AG04450 (cell line): Measurements from ENCODE around the gene PXDN. TPM values are rescaled to one million over a fixed set of nuclear protein-coding genes. Genes with fewer than 3 reads are reported as not detected.

ENCODE experiments used
- CTCF ChIA-PET: fragments of 300-600, 350-600 bp; formaldehyde crosslinking; extraction: SDS; loops from one replicate; lab custom pipeline; 2022; ENCODE audit warnings: antibody characterized with exemption, inconsistent platforms; lab: Charles Lee
- POLR2A ChIA-PET: fragments of 350-600 bp; formaldehyde crosslinking; extraction: SDS; loops from one replicate; lab custom pipeline; 2021; ENCODE audit warnings: antibody characterized with exemption, inconsistent platforms; lab: Yijun Ruan, JAX
- DNase-seq: peaks from one replicate; pipeline ENCODE4 v3.0.0-alpha.2; 2011; ENCODE audit warnings: low read depth, low spot score
- H3K27ac ChIP-seq: one replicate; pipeline ENCODE4 v1.5.1; 2012; ENCODE audit warnings: low read depth, low read length, control low read depth
- H3K27me3 ChIP-seq: one replicate; pipeline ENCODE4 v1.6.0; 2012; ENCODE audit warnings: low read length; ENCODE audit not compliant: control insufficient read depth, insufficient read depth
- H3K4me3 ChIP-seq: 2 replicates; pipeline ENCODE4 v1.5.1; 2011; ENCODE audit warnings: mild to moderate bottlenecking, low read depth, low read length, control low read depth
- H3K9me3 ChIP-seq: 2 replicates; pipeline ENCODE4 v1.5.1; 2012; ENCODE audit warnings: low read length; ENCODE audit not compliant: control insufficient read depth, insufficient read depth
- polyA plus RNA-seq: library from polyadenylated mRNA; depleted of rRNA; stranded (reverse); fragments of >200 nt; gene quantifications from 2 replicates; pipeline ENCODE4 v1.2.3, GENCODE V29; 2011
- TF ChIP-seq, protein P1 (sequence below): IDR thresholded peaks from 2 replicates; pipeline ENCODE4 v1.5.1; 2011; ENCODE audit warnings: low read depth, low read length, control low read depth, inconsistent platforms

The PXDN gene
- polyA plus RNA-seq, 1 experiment: 271 TPM

DNA sequence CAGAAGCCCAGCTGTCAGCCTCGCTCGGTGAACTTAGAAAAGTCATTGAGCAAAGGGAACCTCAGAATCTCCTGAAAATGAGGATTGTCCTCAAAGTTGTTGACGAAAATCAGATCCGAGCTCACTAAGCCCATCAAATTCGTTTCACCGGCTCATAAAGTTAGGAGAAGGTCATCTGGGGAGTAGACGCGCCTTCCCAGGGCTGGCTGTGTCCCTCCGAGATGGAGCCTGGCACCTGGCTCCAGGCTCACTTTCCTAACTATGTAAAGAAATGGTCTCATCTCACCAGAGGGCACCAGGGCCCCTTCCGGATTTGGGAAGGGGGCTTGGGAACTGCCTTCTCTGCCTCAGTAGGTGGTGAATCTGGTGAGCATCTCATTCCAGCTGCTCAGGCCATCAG is 145.5 kb downstream of the PXDN start:
- no peaks in the 10 kb centered on the region for H3K27me3 ChIP-seq
- no peaks in the 10 kb centered on the region; the same call in 1 of the 2 replicates for H3K9me3 ChIP-seq
- TF ChIP-seq, protein P1, sequence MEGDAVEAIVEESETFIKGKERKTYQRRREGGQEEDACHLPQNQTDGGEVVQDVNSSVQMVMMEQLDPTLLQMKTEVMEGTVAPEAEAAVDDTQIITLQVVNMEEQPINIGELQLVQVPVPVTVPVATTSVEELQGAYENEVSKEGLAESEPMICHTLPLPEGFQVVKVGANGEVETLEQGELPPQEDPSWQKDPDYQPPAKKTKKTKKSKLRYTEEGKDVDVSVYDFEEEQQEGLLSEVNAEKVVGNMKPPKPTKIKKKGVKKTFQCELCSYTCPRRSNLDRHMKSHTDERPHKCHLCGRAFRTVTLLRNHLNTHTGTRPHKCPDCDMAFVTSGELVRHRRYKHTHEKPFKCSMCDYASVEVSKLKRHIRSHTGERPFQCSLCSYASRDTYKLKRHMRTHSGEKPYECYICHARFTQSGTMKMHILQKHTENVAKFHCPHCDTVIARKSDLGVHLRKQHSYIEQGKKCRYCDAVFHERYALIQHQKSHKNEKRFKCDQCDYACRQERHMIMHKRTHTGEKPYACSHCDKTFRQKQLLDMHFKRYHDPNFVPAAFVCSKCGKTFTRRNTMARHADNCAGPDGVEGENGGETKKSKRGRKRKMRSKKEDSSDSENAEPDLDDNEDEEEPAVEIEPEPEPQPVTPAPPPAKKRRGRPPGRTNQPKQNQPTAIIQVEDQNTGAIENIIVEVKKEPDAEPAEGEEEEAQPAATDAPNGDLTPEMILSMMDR: no peak
- POLR2A ChIA-PET: interaction anchor here (0.6 kb wide), 1 partner anchor 157 kb away, joined by 3 read pairs; no protein-coding TSS in a partner anchor
- H3K4me3 ChIP-seq: no peak overlapping the region
- DNase-seq: no peak
- no peak overlapping the region for H3K27ac ChIP-seq
- CTCF ChIA-PET: interaction anchor here (1.2 to 1.8 kb wide), 2 partner anchors 48 to 171 kb away, joined by 3 to 6 read pairs; no protein-coding TSS in a partner anchor

DNA sequence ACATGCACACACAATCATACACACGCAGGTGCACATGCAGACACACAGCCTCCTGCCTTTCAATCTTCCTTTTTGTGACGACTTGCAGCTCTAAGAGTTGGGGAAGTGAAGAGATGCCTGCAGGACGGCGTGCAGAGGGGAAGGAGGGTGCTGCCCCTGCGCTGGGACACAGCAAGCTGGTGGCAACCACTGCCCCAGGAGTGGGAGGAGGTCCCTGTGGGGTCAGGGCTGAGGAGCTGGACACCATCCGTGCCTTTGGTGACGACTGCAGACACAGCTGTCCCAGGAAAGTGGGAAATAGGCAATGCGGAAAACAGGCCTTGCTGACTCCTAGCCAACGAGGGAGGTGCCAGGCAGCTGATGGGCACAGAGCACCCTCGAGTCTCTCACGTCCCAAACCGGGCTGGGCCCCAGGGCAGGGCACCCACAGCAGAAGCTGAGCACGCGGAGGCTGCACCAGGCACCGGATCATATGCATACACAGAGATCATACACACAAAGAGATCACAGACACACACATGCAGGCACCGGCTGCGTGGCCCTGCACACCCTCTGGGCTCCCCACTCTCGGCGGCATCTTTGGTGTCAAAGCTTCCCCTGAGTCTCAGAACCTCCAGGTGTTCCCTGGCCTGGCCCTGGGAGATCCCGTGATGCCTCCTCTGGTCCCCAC is 146.1 kb downstream of the PXDN start:
- ChIA-PET CTCF (interaction anchor here (1.2 kb wide), 1 partner anchor 172 kb away, joined by 3 read pairs; no protein-coding TSS in a partner anchor), POLR2A (interaction anchor here (0.6 kb wide), 1 partner anchor 158 kb away, joined by 3 read pairs; no protein-coding TSS in a partner anchor)
- DNase-seq: no peak

DNA sequence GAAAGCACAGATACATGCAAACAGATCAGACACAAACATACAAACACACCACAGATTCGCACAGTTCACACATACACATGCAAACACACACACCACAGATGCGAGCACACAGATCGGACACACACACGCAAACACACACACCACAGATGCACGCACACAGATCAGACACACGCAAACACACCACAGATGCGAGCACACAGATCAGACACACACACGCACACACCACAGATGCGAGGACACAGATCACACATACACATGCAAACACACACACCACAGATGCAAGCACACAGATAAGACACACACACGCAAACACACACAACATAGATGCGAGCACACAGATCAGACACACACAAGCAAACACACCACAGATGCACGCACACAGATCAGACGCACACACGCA is 149.0 kb downstream of the PXDN start:
- Histone ChIP-seq H3K27me3 (no peaks in the 10 kb centered on the region), H3K27ac (no peak overlapping the region), H3K4me3 (no peak overlapping the region), H3K9me3 (no peaks in the 10 kb centered on the region; the same call in 1 of the 2 replicates)
- ChIA-PET CTCF (no interaction called here), POLR2A (no interaction called here)
- TF ChIP-seq, protein P1: no peak
- DNase-seq: no peak

More for the DNA sequence above, 146.1 kb downstream of the PXDN start:
- Histone ChIP-seq H3K9me3 (no peaks in the 10 kb centered on the region; the same call in 1 of the 2 replicates), H3K4me3 (no peak overlapping the region), H3K27me3 (no peaks in the 10 kb centered on the region), H3K27ac (no peak overlapping the region)
- TF ChIP-seq, protein P1: no peak

DNA sequence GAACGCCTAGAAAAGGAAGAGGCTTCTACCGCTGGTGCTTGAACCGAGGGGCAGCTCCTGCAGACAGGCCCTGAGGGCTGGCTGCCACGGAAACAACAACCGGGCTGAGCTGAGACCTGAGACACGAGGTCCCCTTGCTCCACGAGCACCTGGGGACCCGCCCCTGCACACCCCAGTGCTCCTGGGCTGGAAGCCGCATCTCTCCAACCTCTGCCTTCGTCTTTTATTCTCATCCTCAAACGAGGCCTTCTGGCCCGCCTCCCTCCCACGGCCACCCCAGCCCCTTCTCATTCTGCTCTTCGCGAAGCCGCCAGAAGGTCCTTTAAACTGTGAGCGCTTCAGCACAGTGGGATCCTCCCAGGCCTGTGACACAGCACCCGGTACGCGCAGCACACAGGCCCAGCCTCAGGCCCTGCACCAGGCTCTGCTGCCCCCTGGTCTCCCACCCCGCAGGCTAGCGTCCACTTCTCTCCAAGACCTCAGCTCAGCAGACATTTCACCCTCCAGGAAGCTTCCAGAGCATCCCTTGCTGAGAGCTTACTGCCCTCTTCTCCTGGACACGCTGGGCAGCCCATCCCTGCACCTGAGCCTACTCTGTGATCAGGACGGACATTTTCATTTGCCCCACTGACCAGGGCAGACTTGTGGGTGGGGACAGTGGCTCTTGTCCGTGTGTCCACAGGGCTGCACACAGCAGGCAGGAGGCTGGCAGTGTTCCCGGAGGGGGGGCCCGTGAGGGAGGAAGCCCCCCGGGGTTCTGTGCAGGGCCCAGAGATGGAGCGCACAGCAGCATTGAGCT is 149.7 kb downstream of the PXDN start:
- H3K9me3 ChIP-seq: no peaks in the 10 kb centered on the region; the same call in 1 of the 2 replicates
- H3K4me3 ChIP-seq: no peak overlapping the region
- CTCF ChIA-PET: interaction anchor here (3.9 kb wide), 1 partner anchor 156 kb away, joined by 22 read pairs; no protein-coding TSS in a partner anchor
- POLR2A ChIA-PET: interaction anchor here (0.7 kb wide), 2 partner anchors 12 to 164 kb away, joined by 3 to 5 read pairs; no protein-coding TSS in a partner anchor
- no peaks in the 10 kb centered on the region for H3K27me3 ChIP-seq
- H3K27ac ChIP-seq: peak overlapping the region; percentile 70
- TF ChIP-seq, protein P1: no peak
- no peak for DNase-seq
